Head of caudate nucleus (tissue), 42 donors: ENCODE results near the gene C9orf78.

ENCODE experiments used
- DNase-seq, 42 donors: peaks; one replicate each; pipeline versions ENCODE4 v3.0.0 to v3.0.0-alpha.2; 2020 to 2021; ENCODE audit warnings: mixed read lengths in 7 of 42
- intact Hi-C: fragments of 100-400 bp; cut with DNase I; formaldehyde crosslinking; loops from one replicate; pipeline ENCODE4 v1.15.0; 2022

C9orf78 gene

GRCh38 chr9:129851821-129852220 lies 16.7 kb upstream of the C9orf78 start:
- intact Hi-C loops = no loop called here

DNA sequence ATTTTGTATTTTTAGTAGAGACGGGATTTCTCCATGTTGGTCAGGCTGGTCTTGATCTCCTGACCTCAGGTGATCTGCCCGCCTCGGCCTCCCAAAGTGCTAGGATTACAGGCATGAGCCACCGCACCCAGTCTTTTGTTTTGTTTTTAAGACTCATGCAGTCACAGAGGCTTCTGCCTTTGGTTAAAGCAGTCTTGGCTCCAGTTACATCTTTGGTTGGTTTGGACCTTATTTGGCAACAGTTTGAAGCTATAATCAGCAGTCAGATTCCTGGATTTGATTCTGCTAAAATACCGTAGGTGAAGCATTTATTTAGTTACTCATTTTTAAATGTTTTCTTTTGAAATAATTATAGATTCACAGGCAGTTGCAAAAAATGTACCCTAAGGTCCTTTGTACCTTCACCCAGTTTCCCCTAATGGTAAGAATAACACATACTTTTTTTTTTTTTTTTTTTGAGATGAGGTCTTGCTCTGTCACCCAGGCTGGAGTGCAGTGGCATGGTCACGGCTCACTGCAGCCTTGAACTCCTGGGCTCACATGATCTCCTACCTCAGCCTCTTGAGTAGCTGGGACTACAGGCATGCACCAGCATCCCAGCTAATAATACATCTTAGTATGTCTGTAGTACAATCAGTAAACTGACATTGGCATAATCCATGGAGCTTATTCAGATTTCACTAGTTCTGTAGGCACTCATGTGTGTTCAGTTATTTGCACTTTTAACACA lies 15.9 kb upstream of the C9orf78 start:
- intact Hi-C loops = no loop called here
- no peak for DNase-seq

More at GRCh38 chr9:129851821-129852220, 16.7 kb upstream of the C9orf78 start:
- DNase-seq = no peak

DNA sequence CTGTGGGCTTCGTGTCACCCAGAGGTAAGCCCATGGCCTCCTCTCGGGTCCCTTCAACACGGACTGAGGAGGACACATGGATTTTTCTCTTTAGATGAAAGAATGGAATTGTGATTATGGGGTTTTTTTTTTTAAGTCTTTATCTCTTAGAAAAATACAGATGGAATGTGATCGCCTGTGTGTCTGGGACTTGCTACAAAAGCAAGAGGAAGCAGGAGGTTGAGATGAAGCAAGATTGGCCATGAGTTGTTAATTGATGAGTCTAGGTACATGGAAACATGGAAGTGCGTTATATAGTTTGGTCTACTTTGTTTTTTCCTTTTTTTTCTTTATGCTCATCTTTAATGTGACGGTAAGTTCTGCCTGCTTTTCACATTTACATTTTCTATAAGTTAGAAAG lies 14.8 kb upstream of the C9orf78 start:
- no peak for DNase-seq
- intact Hi-C loops = no loop called here

- intact Hi-C loops = no loop called here
These were observed 13.8 kb upstream of the C9orf78 start for GRCh38 chr9:129848712-129849441.

DNA sequence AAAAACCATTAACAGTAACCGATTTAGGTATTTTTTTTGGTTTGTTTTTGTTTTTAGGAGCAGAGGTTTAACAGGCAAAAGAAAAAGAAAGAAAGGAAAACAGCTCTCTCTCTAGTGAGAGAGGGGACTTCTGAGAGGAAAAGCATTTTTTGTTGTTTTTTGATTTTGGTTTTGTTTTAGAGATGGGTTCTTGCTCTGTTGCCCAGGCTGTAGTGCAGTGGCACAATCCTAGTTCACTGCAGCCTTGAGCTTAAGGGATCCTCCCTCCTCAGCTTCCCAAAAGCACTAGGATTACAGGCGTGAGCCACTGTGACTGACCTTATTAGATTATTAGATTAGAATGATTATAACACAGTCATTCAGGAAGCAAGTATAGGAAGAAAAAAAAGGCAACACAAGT lies 10.3 kb upstream of the C9orf78 start:
- intact Hi-C loops = no loop called here
- no peak for DNase-seq

More at GRCh38 chr9:129848712-129849441, 13.8 kb upstream of the C9orf78 start:
- no peak for DNase-seq

GRCh38 chr9:129841071-129841470 lies 6.0 kb upstream of the C9orf78 start:
- DNase-seq = no peak
- intact Hi-C loops = no loop called here

DNA sequence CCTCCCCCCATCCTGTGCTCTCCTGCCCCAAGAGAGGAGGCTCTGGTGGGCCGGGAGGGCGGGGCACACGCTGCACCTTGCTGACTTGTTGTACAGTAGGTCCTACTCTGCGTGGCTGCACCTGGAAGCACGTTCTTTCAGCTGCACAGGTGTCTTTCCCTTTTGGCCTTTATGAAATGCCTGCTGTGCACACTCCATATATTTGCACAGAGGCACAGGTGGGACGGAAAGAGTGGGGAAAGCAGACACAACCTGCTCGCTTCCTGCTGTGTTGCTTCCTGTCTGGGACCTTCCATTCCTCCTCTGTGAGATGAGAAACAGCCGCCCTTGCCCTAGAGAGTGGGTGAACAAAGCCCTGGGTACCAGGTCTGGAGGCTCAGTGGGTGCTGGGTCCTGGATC lies 5.0 kb upstream of the C9orf78 start:
- intact Hi-C loops = no loop called here

GRCh38 chr9:129839324-129840023 lies 4.4 kb upstream of the C9orf78 start:
- intact Hi-C loops = loop anchor here (10.0 kb wide), 1 partner anchor 395 kb away; no protein-coding TSS in a partner anchor
- peak in 1 of 42 donors; percentile 27 for DNase-seq

More for the DNA sequence above, 5.0 kb upstream of the C9orf78 start:
- DNase-seq = no peak

- intact Hi-C loops = loop anchor here (10.0 kb wide), 1 partner anchor 396 kb away; no protein-coding TSS in a partner anchor
- no peak for DNase-seq
These were observed 3.7 kb upstream of the C9orf78 start for GRCh38 chr9:129838707-129839259.

DNA sequence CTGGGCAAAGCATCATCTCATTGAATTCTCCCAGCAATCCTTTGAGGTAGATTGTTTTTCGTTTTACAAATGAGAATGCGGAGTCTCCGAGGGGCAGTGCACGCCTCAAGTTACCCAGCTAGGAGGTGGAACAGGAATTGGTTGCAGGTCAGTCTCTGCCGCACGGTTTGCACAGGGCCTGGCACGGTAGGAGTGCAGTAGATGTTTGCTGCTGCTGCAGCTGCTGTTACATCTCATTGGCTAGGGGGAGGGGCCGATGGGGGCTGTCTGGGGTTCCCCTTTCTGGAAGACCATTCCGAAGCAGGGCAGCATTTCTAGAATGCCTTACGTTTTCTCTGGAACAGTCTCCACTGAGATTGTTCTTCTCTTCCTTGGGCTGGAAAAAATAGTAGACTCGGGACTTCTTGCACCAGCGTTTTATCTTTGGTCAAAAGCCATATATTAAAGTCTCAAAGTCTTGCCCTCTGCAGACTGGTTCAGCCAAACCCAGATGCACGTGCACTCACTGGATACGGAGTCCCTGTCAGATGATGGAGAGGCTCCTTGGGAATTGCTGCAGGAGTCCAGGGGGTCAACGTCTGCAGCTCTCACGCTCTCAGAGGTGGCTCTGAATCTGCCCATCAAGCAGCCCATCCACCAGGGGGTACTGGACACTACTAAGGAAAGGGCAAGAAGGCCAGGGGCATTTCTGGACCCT lies 1.4 kb upstream of the C9orf78 start:
- peak in 11 of 42 donors; percentile 5 to 51 (median 23) for DNase-seq
- intact Hi-C loops = loop anchor here (10.0 kb wide), 1 partner anchor 398 kb away; no protein-coding TSS in a partner anchor

- intact Hi-C loops = loop anchor here (10.0 kb wide), 1 partner anchor 399 kb away; no protein-coding TSS in a partner anchor
- peak in 4 of 42 donors; percentile 12 to 37 (median 17) for DNase-seq
These were observed 767 bp upstream of the C9orf78 start for GRCh38 chr9:129835860-129836223.

DNA sequence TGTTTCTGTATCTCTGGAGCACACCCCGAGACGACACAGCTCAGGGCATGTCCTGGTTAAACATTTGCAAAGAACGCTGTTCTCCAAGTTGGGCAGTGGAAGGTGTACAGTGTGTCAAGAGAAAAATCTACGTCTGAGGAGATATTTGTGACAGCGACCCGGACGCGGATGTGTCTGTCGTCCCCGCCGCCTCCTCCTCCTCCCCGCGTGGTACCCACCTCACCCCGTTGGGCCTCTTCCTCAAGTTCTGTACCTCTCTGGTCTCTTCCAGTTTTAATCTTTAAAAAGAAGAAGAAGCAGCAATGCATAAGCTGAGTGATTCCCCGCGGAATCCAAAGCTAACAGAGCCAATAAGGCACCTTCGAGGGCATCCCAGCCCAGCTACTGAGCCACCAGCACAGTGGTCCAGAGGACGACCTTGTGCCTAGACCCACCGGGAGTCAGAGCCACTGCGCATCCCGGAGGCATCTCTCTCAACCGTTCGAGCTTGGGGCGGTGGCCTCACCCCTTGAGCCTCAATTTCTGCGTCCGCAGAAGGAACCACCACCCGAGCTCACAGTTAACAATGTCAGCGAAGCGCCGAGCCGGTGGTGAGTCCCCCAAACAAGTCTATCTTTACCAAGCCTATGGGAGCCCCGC lies 467 bp downstream of the C9orf78 start:
- intact Hi-C loops = loop anchor here (10.0 kb wide), 1 partner anchor 400 kb away; no protein-coding TSS in a partner anchor

GRCh38 chr9:129832982-129833381 lies 2.1 kb downstream of the C9orf78 start:
- intact Hi-C loops = loop anchor here (10.0 kb wide), 1 partner anchor 402 kb away; no protein-coding TSS in a partner anchor
- no peak for DNase-seq

More for the DNA sequence above, 467 bp downstream of the C9orf78 start:
- DNase-seq = peak in 23 of 42 donors; percentile 14 to 63 (median 33)

DNA sequence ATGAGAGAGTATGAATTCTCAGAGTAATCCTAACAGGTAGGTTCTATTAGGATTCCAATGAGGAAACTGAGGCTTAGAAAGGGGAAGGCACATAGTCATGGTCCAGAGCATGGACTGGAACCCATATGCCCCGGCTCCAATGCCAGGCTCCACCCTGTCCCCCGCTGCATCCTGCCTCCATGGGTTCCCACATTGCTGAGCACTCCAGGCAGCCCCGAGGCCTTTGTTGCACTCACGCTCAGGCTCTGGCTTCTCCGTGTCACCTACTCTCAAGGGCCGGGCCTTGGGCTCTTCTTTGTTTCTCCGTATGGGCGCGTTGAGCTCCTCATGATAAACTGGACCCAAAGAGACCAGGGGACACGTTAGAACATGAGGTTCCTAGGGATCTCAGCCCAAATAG lies 6.1 kb downstream of the C9orf78 start:
- intact Hi-C loops = no loop called here
- no peak for DNase-seq

DNA sequence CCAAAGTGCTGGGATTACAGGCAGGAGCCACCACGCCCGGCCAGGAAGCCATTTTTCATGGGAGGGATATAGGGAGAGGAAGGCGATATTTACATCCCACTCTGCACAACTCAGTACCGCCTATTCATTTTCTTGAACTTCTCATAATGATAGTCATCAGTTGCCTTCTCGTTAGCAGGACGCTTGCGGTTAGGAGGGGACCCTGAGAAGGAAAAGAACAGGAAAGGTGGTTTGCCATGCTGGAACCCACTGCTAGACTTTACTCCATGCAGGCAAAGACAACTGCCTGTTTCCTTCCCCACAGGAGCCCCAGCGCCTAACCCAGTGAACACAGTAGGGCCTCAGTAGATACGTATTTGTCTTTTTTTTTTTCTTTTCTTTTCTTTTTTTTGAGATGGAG lies 7.0 kb downstream of the C9orf78 start:
- intact Hi-C loops = no loop called here
- DNase-seq = no peak

DNA sequence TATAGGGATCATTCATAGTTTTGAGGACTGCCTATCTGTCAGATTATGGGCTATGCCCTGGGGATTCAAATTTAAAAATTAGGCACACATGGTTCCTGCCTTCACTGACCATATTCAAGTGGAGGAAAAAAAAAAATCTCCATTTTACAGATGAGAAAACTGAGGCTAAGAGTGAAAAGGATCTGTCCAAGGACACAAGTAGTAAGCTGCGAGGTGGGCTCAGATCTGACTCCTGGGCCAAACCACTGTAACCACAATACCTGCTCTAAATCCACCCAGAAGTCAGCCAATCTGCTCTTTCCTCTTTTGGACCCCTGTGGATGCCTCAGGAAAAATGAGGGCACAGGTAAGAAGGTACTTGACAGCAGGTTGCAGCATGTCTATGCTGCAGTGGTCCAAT lies 8.3 kb downstream of the C9orf78 start:
- no peak for DNase-seq
- intact Hi-C loops = no loop called here

DNA sequence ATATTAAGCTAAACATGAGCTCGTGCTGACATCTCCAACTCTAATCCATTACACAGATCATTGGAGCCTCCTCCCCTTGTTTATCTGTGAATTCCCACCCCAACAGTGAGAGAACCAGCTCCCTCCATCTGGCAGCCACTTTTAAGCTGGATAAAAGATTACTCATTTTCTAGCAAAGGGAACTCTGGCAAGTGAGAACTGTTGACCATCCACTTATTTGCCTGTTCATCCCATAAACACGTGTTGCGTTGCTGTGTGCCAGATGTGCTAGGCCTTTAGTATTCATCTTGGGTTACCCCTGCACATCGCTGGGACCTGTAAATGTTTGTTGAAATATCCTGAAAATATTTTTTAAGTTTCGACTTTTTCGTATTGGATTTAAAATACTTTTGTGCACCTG lies 8.7 kb downstream of the C9orf78 start:
- intact Hi-C loops = no loop called here
- no peak for DNase-seq

GRCh38 chr9:129823935-129824601 lies 11.0 kb downstream of the C9orf78 start, which contains the start of gene TOR1A:
TSS of gene TOR1A (minus strand) at chr9:129824136. CDS start at chr9:129824085, 51 bp downstream.
- peak; percentile 90 to 97 (median 94) for DNase-seq
- intact Hi-C loops = no loop called here
